OCI-LY1 (cell line): ENCODE measurements around the gene FIBP.

Experiments
- H2AFZ ChIP-seq: fragments of 200-600 bp; sonication (generic), shearing (Covaris generic); 2 replicates; pipeline ENCODE4 v1.6.0; 2014; ENCODE audit warnings: antibody characterized with exemption, mild to moderate bottlenecking, low read length
- H3F3A ChIP-seq: fragments of 200-600 bp; sonication (generic), shearing (Covaris generic); 2 replicates; pipeline ENCODE4 v1.6.0; 2014; ENCODE audit warnings: mild to moderate bottlenecking, antibody characterized with exemption, low read length, moderate library complexity; ENCODE audit not compliant: insufficient read depth
- H3K27ac ChIP-seq: fragments of 200-600 bp; sonication (generic); 2 replicates; pipeline ENCODE4 v1.5.1; 2014; ENCODE audit warnings: low read length, mixed run types, mild to moderate bottlenecking, low read depth; ENCODE audit not compliant: poor library complexity, severe bottlenecking
- H3K27me3 ChIP-seq: fragments of 200-600 bp; sonication (generic); 2 replicates; pipeline ENCODE4 v1.6.0; 2014; ENCODE audit warnings: antibody characterized with exemption, mild to moderate bottlenecking, low read length, moderate library complexity; ENCODE audit not compliant: insufficient read depth
- H3K36me3 ChIP-seq: fragments of 200-600 bp; sonication (generic); 2 replicates; pipeline ENCODE4 v1.6.1; 2014; ENCODE audit warnings: mild to moderate bottlenecking, antibody characterized with exemption, low read length, moderate library complexity, mixed read lengths; ENCODE audit not compliant: insufficient read depth
- H3K4me1 ChIP-seq: fragments of 200-600 bp; sonication (generic); 2 replicates; pipeline ENCODE4 v1.5.1; 2014; ENCODE audit warnings: mild to moderate bottlenecking, low read length, moderate library complexity; ENCODE audit not compliant: insufficient read depth, severe bottlenecking
- H3K4me2 ChIP-seq: fragments of 200-600 bp; sonication (generic), shearing (Covaris generic); 2 replicates; pipeline ENCODE4 v1.6.1; 2014; ENCODE audit warnings: low read length
- H3K4me3 ChIP-seq: fragments of 200-600 bp; sonication (generic); 2 replicates; pipeline ENCODE4 v1.5.1; 2014; ENCODE audit warnings: low read length, low read depth, mild to moderate bottlenecking, mixed read lengths; ENCODE audit not compliant: poor library complexity, severe bottlenecking
- H3K79me2 ChIP-seq: fragments of 200-600 bp; shearing (Covaris generic); 2 replicates; pipeline ENCODE4 v1.6.1; 2016; ENCODE audit warnings: mixed run types, low read length, mixed read lengths; ENCODE audit not compliant: insufficient read depth
- H3K9ac ChIP-seq: fragments of 200-600 bp; sonication (generic), shearing (Covaris generic); 2 replicates; pipeline ENCODE4 v1.6.1; 2014; ENCODE audit warnings: mild to moderate bottlenecking, low read length, mixed read lengths
- H3K9me2 ChIP-seq: fragments of 200-600 bp; sonication (generic), shearing (Covaris generic); 2 replicates; pipeline ENCODE4 v1.6.1; 2014; ENCODE audit warnings: low read depth, mild to moderate bottlenecking, low read length, mixed read lengths
- H3K9me3 ChIP-seq: fragments of 200-600 bp; shearing (Covaris generic); 2 replicates; pipeline ENCODE4 v1.6.1; 2014; ENCODE audit warnings: low read length, mixed read lengths
- H4K20me1 ChIP-seq: fragments of 200-600 bp; sonication (generic), shearing (Covaris generic); 2 replicates; pipeline ENCODE4 v1.6.0; 2016; ENCODE audit warnings: mild to moderate bottlenecking, low read length; ENCODE audit not compliant: insufficient read depth
- EZH2 ChIP-seq: fragments of 200-600 bp; sonication (generic), shearing (Covaris generic); IDR thresholded peaks from 2 replicates; pipeline ENCODE4 v1.8.0; 2017; ENCODE audit warnings: borderline replicate concordance, mixed run types, mild to moderate bottlenecking, antibody characterized with exemption, low read length, moderate library complexity, mixed read lengths
- TF ChIP-seq, protein P1 (sequence below): fragments of 200-600 bp; sonication (generic), shearing (Covaris generic); IDR thresholded peaks from 2 replicates; pipeline ENCODE4 v1.5.1; 2017; ENCODE audit warnings: mild to moderate bottlenecking, antibody characterized with exemption, low read length, moderate library complexity, mixed read lengths

FIBP gene

DNA sequence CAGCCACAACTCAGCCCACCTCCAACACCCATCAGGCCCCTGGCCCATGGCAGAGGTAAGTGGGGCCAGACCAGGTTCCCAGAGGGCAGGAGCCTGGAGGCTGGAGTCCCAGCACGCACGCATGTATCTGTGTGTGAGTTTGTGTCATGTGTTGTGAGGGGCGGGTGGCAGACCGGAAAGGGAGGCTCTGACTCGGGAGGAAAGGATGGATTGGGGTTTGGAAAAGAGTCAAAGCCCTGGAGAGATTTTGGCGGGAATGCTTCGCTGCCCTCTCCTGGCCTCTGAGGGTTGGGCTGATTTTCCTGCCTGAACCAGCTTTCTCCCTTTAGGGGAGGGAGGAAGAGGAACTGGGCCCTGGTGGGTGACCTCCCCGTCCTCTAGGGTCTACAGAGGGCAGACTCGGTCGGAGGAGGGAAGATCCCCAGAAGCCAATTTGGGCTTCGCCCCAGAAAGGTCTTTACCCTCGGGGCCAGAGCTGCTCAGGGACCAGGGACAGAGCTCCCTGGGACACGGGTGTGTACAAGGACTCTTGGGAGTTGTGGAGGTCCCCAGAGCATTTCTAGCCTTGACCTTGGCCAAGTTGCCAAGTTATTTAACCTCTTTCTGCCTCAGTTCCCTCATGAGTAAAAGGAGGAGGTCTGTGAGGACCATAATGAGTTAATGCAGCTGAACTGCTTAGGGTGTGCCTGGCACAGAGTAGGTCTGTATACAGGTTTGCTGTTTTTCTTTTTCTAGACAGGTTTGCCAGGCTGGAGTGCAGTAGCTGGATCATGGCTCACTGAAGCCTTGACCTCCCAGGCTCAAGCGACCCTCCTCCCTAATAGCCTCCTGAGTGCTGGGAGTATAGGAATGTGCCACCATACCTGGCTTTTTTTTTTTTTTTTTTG, 23.7 kb upstream of the FIBP start:
- no peaks in the 10 kb centered on the region for H3K9me3 ChIP-seq
- H3K9me2 ChIP-seq = no peaks in the 10 kb centered on the region
- no peak overlapping the region for H3K4me3 ChIP-seq
- H3K27ac ChIP-seq = no peak overlapping the region
- no peaks in the 10 kb centered on the region for H3F3A ChIP-seq
- H3K4me1 ChIP-seq = no peaks in the 10 kb centered on the region
- H3K9ac ChIP-seq = no peak overlapping the region
- H4K20me1 ChIP-seq = no peaks in the 10 kb centered on the region
- H3K4me2 ChIP-seq = no peak overlapping the region
- no peak overlapping the region for H2AFZ ChIP-seq
- no peaks in the 10 kb centered on the region for H3K79me2 ChIP-seq
- H3K36me3 ChIP-seq = no peaks in the 10 kb centered on the region
- TF ChIP-seq, protein P1, sequence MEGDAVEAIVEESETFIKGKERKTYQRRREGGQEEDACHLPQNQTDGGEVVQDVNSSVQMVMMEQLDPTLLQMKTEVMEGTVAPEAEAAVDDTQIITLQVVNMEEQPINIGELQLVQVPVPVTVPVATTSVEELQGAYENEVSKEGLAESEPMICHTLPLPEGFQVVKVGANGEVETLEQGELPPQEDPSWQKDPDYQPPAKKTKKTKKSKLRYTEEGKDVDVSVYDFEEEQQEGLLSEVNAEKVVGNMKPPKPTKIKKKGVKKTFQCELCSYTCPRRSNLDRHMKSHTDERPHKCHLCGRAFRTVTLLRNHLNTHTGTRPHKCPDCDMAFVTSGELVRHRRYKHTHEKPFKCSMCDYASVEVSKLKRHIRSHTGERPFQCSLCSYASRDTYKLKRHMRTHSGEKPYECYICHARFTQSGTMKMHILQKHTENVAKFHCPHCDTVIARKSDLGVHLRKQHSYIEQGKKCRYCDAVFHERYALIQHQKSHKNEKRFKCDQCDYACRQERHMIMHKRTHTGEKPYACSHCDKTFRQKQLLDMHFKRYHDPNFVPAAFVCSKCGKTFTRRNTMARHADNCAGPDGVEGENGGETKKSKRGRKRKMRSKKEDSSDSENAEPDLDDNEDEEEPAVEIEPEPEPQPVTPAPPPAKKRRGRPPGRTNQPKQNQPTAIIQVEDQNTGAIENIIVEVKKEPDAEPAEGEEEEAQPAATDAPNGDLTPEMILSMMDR = no peak
- TF ChIP-seq EZH2 = no peak
- H3K27me3 ChIP-seq = peaks cover 10% of the 10 kb centered on the region

DNA sequence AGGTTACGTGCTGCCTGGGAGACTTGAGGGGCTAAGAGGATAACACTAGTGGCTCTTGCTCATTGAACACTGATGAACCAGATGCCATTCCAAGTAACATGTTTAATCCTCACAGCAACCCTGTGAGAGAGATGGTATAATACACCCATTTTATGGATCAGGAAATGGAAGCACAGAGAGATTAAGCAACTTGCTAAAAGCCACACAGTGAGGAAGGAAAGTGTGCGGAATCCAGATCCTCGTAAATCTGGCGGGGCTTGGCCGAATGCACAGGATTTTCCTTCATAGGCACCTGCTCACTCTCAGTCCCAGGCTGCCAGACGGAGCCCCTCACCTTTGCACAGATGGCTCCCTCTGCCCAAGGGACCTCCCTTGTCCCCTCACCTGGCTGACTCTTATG, 19.6 kb upstream of the FIBP start:
- no peaks in the 10 kb centered on the region for H3K36me3 ChIP-seq
- peaks cover 12% of the 10 kb centered on the region for H3K27me3 ChIP-seq
- H3K4me2 ChIP-seq = no peak overlapping the region
- H3K4me3 ChIP-seq = no peak overlapping the region
- no peak overlapping the region for H2AFZ ChIP-seq
- H3K79me2 ChIP-seq = no peaks in the 10 kb centered on the region
- H3K4me1 ChIP-seq = no peaks in the 10 kb centered on the region
- H3K9me2 ChIP-seq = no peaks in the 10 kb centered on the region
- H4K20me1 ChIP-seq = no peaks in the 10 kb centered on the region
- H3K27ac ChIP-seq = no peak overlapping the region
- H3K9ac ChIP-seq = no peak overlapping the region
- TF ChIP-seq, protein P1 = no peak
- no peak for TF ChIP-seq EZH2
- no peaks in the 10 kb centered on the region for H3F3A ChIP-seq
- H3K9me3 ChIP-seq = no peaks in the 10 kb centered on the region

DNA sequence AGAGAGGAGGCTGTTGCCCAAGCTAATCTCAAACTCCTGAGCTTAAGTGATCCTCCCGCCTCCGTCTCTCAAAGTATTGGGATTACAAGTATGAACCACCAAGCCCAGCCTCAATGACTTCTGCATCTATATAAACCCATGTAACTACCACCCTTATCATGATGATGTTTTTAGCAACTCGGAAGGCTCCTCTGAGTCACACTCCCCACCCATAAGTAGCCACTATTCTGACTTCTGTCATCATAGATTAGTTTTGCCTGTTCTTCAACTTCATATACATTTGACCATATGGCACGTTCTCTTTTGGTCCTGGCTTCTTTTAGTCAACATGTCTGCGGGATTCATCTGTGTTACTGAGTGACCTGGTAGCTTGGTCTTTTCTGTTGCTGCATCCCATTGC, 18.3 kb upstream of the FIBP start:
- Histone ChIP-seq H3K27ac (no peak overlapping the region), H3F3A (no peaks in the 10 kb centered on the region), H3K36me3 (no peaks in the 10 kb centered on the region), H2AFZ (no peak overlapping the region), H3K27me3 (peaks cover 12% of the 10 kb centered on the region), H3K4me1 (no peaks in the 10 kb centered on the region), H4K20me1 (no peaks in the 10 kb centered on the region), H3K9me3 (no peaks in the 10 kb centered on the region), H3K4me3 (no peak overlapping the region), H3K4me2 (no peak overlapping the region), H3K79me2 (no peaks in the 10 kb centered on the region), H3K9me2 (no peaks in the 10 kb centered on the region), H3K9ac (no peak overlapping the region)
- TF ChIP-seq, protein P1 = no peak
- TF ChIP-seq EZH2 = no peak
